GM12878 (cell line): ENCODE measurements around the gene ATP6V1F. TPM values are rescaled to one million over a fixed set of nuclear protein-coding genes. Genes with fewer than 3 reads are reported as not detected.
A peak's percentile ranks its signal among the peaks of the same experiment; 100 is the strongest.

Source experiments
- ATAC-seq: fragments of 200-7000 bp; cut with Tn5 transposase; 3 replicates; pipeline ENCODE4 v1.9.1; 2020; ENCODE audit warnings: mild to moderate bottlenecking, moderate library complexity
- BruUV-seq: library from RNA; stranded (reverse); fragments of 400-500 nt; replicated peaks from 2 replicates; lab custom pipeline; 2021; lab: Mats Ljungman, UMichigan
- CTCF ChIA-PET: fragments of 300-600 bp; sonication (Branson Sonifier 250); formaldehyde crosslinking; extraction: SDS; loops from one replicate; lab custom pipeline; 2021; ENCODE audit warnings: inconsistent platforms; lab: Yijun Ruan, JAX
- POLR2A ChIA-PET: fragments of 350-600 bp; formaldehyde crosslinking; extraction: SDS; loops from one replicate; lab custom pipeline; 2021; ENCODE audit warnings: inconsistent platforms; lab: Charles Lee
- RAD21 ChIA-PET: fragments of 300-600 bp; sonication (Branson Sonifier 250); formaldehyde crosslinking; loops from one replicate; lab custom pipeline; 2023; ENCODE audit warnings: antibody characterized with exemption; ENCODE audit not compliant: unreplicated experiment; lab: Charles Lee
- SMC1A ChIA-PET: fragments of 300-600 bp; sonication (Branson Sonifier 250); formaldehyde crosslinking; loops from one replicate; lab custom pipeline; 2023; ENCODE audit not compliant: unreplicated experiment, uncharacterized antibody; lab: Charles Lee
- DNase-seq: peaks from one replicate; pipeline ENCODE4 v3.0.0-alpha.2; 2011; ENCODE audit warnings: low read depth, low spot score
- FAIRE-seq: peaks from 3 replicates; lab custom pipeline; 2011; peaks lifted over from hg19 to GRCh38; lab: Jason Lieb, UNC
- H2AFZ ChIP-seq: 2 replicates; pipeline ENCODE4 v1.6.0; 2011; ENCODE audit warnings: low read depth, low read length, control low read depth; ENCODE audit not compliant: control insufficient read depth
- H3K27ac ChIP-seq: 2 replicates; pipeline ENCODE4 v1.5.1; 2011; ENCODE audit warnings: control low read depth; ENCODE audit not compliant: control insufficient read depth, insufficient read depth
- H3K27me3 ChIP-seq, 2 experiments: replicated peaks in 1 of 2; 2 replicates each; pipeline versions ENCODE4 v1.6.0 to v1.6.1; 2011; ENCODE audit warnings: low read length in 1 of 2; ENCODE audit not compliant: control insufficient read depth in 2 of 2, insufficient read depth in 2 of 2
- H3K36me3 ChIP-seq, 2 experiments: 2 replicates each; pipeline ENCODE4 v1.5.1; 2011; ENCODE audit warnings: low read length in 1 of 2; ENCODE audit not compliant: control insufficient read depth in 2 of 2, insufficient read depth in 2 of 2
- H3K4me1 ChIP-seq: 2 replicates; pipeline ENCODE4 v1.6.1; 2011; ENCODE audit warnings: mild to moderate bottlenecking, low read length, moderate library complexity, mixed read lengths; ENCODE audit not compliant: control insufficient read depth, insufficient read depth
- H3K4me2 ChIP-seq: 2 replicates; pipeline ENCODE4 v1.6.0; 2011; ENCODE audit warnings: control low read depth; ENCODE audit not compliant: control insufficient read depth, insufficient read depth
- H3K4me3 ChIP-seq: fragments of 200-600 bp; sonication (generic); 2 replicates; pipeline ENCODE4 v1.5.1; 2016
- H3K79me2 ChIP-seq: 2 replicates; pipeline ENCODE4 v1.6.0; 2011; ENCODE audit warnings: low read length; ENCODE audit not compliant: control insufficient read depth, insufficient read depth
- H3K9ac ChIP-seq: 2 replicates; pipeline ENCODE4 v1.8.0; 2011; ENCODE audit warnings: low read length, control low read depth, mixed read lengths; ENCODE audit not compliant: control insufficient read depth, insufficient read depth
- H3K9me3 ChIP-seq: replicated peaks from 3 replicates; pipeline ENCODE4 v1.5.1; 2011; ENCODE audit warnings: mild to moderate bottlenecking, low read length; ENCODE audit not compliant: control insufficient read depth, insufficient read depth
- H4K20me1 ChIP-seq: 2 replicates; pipeline ENCODE4 v1.6.0; 2011; ENCODE audit not compliant: control insufficient read depth, insufficient read depth
- CTCF ChIP-seq, 3 experiments: IDR thresholded peaks in 2 of 3; conservative IDR thresholded peaks in 1 of 3; 2 replicates each; pipeline ENCODE4 v1.5.1; 2011; ENCODE audit warnings: low read depth in 3 of 3, low read length in 3 of 3, mild to moderate bottlenecking in 3 of 3, control low read depth in 2 of 3, moderate library complexity in 2 of 3, inconsistent platforms in 1 of 3, mixed read lengths in 1 of 3; ENCODE audit not compliant: control insufficient read depth in 2 of 3, insufficient read depth in 1 of 3; ENCODE audit errors: extremely low read depth in 1 of 3
- FOXK2 ChIP-seq: fragments of 450-650 bp; IDR thresholded peaks from 2 replicates; pipeline ENCODE4 v1.6.1; 2017; ENCODE audit warnings: mild to moderate bottlenecking, moderate library complexity
- MTA2 ChIP-seq: fragments of 450-650 bp; IDR thresholded peaks from 2 replicates; pipeline ENCODE4 v1.6.1; 2016; ENCODE audit warnings: low read depth, mild to moderate bottlenecking, moderate library complexity
- SMAD1 ChIP-seq: fragments of 450-650 bp; IDR thresholded peaks from 2 replicates; pipeline ENCODE4 v1.6.1; 2018; ENCODE audit warnings: mild to moderate bottlenecking, low read depth; ENCODE audit not compliant: partially characterized antibody
- TARDBP ChIP-seq: IDR thresholded peaks from 2 replicates; pipeline ENCODE4 v1.6.1; 2016; ENCODE audit warnings: borderline replicate concordance
- ZBTB33 ChIP-seq: fragments of 450-650 bp; IDR thresholded peaks from 2 replicates; pipeline ENCODE4 v1.6.1; 2017; ENCODE audit warnings: mild to moderate bottlenecking
- ZNF384 ChIP-seq: IDR thresholded peaks from 2 replicates; pipeline ENCODE4 v1.6.1; 2012; ENCODE audit warnings: low read depth, mild to moderate bottlenecking, low read length, improper control_type of control experiment, borderline replicate concordance
- ZNF687 ChIP-seq: fragments of 450-650 bp; IDR thresholded peaks from 2 replicates; pipeline ENCODE4 v1.6.1; 2017; ENCODE audit warnings: mild to moderate bottlenecking, moderate library complexity
- WGBS: methylation state at CpG from one replicate; pipeline ENCODE4 v1.1.6; 2016; ENCODE audit warnings: low lambda C conversion rate; ENCODE audit not compliant: insufficient replicate concordance, insufficient coverage; ENCODE audit errors: missing lambda C conversion rate; 5-methylcytosine and 5-hydroxymethylcytosine counted together
- in situ Hi-C: fragments of 300-500 bp; cut with MboI; formaldehyde crosslinking; loops from 9 replicates; pipeline ENCODE4 v1.14.3; 2018; ENCODE audit warnings: mixed read lengths
- intact Hi-C: fragments of 100-400 bp; cut with micrococcal nuclease; formaldehyde crosslinking; loops from one replicate; pipeline ENCODE4 v1.14.2; 2022; ENCODE audit not compliant: unreplicated experiment
- polyA plus RNA-seq, 11 experiments: library from polyadenylated mRNA; depleted of rRNA in 4 of 11; unstranded in 6 of 11; stranded (reverse) in 5 of 11; fragments of >200 nt; fragmentation: Nextera tagmentation in 4 of 11; fragmentation: Illumina TruSeq in 1 of 11; extraction: Ambion mirVana in 4 of 11; extraction: Trizol in 1 of 11; gene quantifications; 1 replicate in 1 of 11; 2 replicates in 10 of 11; pipeline versions ENCODE4 v1.2.1 to v1.2.3, GENCODE V29; 2011 to 2016; ENCODE audit warnings: inconsistent platforms in 2 of 11, missing spikeins in 2 of 11, low read depth in 1 of 11
- total RNA-seq, 4 experiments: library from RNA; depleted of rRNA in 3 of 4; stranded (reverse); fragments of >200 nt in 3 of 4; fragmentation: Illumina TruSeq in 1 of 4; extraction: Trizol in 1 of 4; gene quantifications; 2 replicates each; pipeline versions ENCODE4 v1.2.1 to v1.2.3, GENCODE V29; 2013 to 2021

Gene ATP6V1F
- total and polyA plus RNA-seq, 10 of the 15 experiments (the other 5 are each of a cell fraction or from before 2014, with no cell fraction given), result 111 to 343 (median 203) TPM

- DNase-seq (no peak), FAIRE-seq (no peak), ATAC-seq (no peak)
- Histone ChIP-seq H4K20me1 (no peaks in the 10 kb centered on the region), H3K9ac (no peak overlapping the region), H3K4me2 (no peak overlapping the region), H3K27me3 (no peaks in the 10 kb centered on the region), H3K27ac (no peak overlapping the region), H2AFZ (no peak overlapping the region), H3K4me1 (peaks cover 5% of the 10 kb centered on the region; the same call in 1 of the 2 replicates), H3K36me3 (no peaks in the 10 kb centered on the region), H3K9me3 (no peaks in the 10 kb centered on the region), H3K79me2 (no peaks in the 10 kb centered on the region), H3K4me3 (no peak overlapping the region)
- in situ Hi-C loops, result no loop called here
- POLR2A ChIA-PET, result no interaction called here
- CTCF ChIA-PET, result interaction anchor here (0.9 to 2.3 kb wide), 2 partner anchors 9 to 11 kb away, joined by 3 to 9 read pairs; no protein-coding TSS in a partner anchor
- no TSS peak for BruUV-seq
- 0 out of 6 replicates have a peak, but pooled peaks of 1 of the 3 experiments have one; percentile 26 for TF ChIP-seq CTCF (IDR thresholded peaks at IDR 0.05 in 2 of 3, conservative IDR thresholded peaks at IDR 0.05 in 1 of 3; ENCODE audit: control insufficient read depth in 2 of 3, extremely low read depth in 1 of 3, insufficient read depth in 1 of 3, low read depth in 3 of 3, low read length in 3 of 3)
- no peak for TF ChIP-seq MTA2
- SMC1A ChIA-PET, result no interaction called here
- RAD21 ChIA-PET, result interaction anchor here (1.2 kb wide), 1 partner anchor 10 kb away, joined by 5 read pairs; the partner anchor contains the start of gene ATP6V1F
- intact Hi-C loops, result no loop called here
- 70% methylated on average over 13 of the region's 13 CpGs for WGBS
These were observed 9.8 kb downstream of the ATP6V1F start for GRCh38 chr7:128872394-128872824.

GRCh38 chr7:128873234-128873633 lies 10.6 kb downstream of the ATP6V1F start:
- ATAC-seq (no peak), DNase-seq (no peak), FAIRE-seq (no peak)
- no peak overlapping the region for H3K27ac ChIP-seq
- POLR2A ChIA-PET, result no interaction called here
- WGBS, result 89% methylated on average over 9 of the region's 9 CpGs
- no peaks in the 10 kb centered on the region for H3K27me3 ChIP-seq
- CTCF ChIA-PET, result interaction anchor here (1.5 to 2.3 kb wide), 2 partner anchors 10 kb away, joined by 7 to 9 read pairs; partner anchors contain the start of gene ATP6V1F
- no peaks in the 10 kb centered on the region for H3K36me3 ChIP-seq
- H3K9ac ChIP-seq, result no peak overlapping the region
- H3K4me2 ChIP-seq, result no peak overlapping the region
- H4K20me1 ChIP-seq, result no peaks in the 10 kb centered on the region
- no peak overlapping the region for H3K4me3 ChIP-seq
- RAD21 ChIA-PET, result interaction anchor here (1.2 kb wide), 1 partner anchor 11 kb away, joined by 5 read pairs; the partner anchor contains the start of gene ATP6V1F
- peaks cover 5% of the 10 kb centered on the region; the same call in 1 of the 2 replicates for H3K4me1 ChIP-seq
- H3K79me2 ChIP-seq, result no peaks in the 10 kb centered on the region
- intact Hi-C loops (no loop called here), in situ Hi-C loops (no loop called here)
- H2AFZ ChIP-seq, result no peak overlapping the region
- SMC1A ChIA-PET, result no interaction called here
- BruUV-seq, result no TSS peak
- no peaks in the 10 kb centered on the region for H3K9me3 ChIP-seq
- no peak for TF ChIP-seq ZBTB33
- no peak for TF ChIP-seq TARDBP
- TF ChIP-seq ZNF384, result no peak
- no peak for TF ChIP-seq SMAD1
- TF ChIP-seq ZNF687, result no peak
- no peak for TF ChIP-seq FOXK2
